GM12873 (cell line): ENCODE results near the gene RGS7.

Experiments
- TF ChIP-seq, protein P1 (sequence below): IDR thresholded peaks from 2 replicates; pipeline ENCODE4 v1.5.1; 2012; ENCODE audit warnings: low read depth, mild to moderate bottlenecking, moderate library complexity, low read length, control low read depth; ENCODE audit not compliant: insufficient read depth; ENCODE audit errors: missing control alignments

The RGS7 gene

DNA sequence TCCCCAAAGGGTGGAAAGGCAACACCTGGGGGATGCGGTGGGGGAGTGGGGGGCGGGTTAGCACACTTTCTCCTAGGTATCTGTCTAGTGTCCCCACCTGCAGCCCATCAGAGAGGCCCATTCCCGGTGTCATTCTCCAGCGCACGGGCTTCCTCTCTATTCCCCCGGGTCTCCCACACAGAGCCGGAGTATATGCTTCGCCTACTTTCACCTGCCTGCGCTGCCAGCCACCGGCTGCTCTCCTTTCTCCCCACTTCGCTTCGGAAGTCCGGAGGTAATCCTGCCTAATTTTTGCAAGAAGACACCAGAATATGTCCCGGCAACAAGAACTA is 852 bp downstream of the RGS7 start:
- TF ChIP-seq, protein P1, sequence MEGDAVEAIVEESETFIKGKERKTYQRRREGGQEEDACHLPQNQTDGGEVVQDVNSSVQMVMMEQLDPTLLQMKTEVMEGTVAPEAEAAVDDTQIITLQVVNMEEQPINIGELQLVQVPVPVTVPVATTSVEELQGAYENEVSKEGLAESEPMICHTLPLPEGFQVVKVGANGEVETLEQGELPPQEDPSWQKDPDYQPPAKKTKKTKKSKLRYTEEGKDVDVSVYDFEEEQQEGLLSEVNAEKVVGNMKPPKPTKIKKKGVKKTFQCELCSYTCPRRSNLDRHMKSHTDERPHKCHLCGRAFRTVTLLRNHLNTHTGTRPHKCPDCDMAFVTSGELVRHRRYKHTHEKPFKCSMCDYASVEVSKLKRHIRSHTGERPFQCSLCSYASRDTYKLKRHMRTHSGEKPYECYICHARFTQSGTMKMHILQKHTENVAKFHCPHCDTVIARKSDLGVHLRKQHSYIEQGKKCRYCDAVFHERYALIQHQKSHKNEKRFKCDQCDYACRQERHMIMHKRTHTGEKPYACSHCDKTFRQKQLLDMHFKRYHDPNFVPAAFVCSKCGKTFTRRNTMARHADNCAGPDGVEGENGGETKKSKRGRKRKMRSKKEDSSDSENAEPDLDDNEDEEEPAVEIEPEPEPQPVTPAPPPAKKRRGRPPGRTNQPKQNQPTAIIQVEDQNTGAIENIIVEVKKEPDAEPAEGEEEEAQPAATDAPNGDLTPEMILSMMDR: no peak

DNA sequence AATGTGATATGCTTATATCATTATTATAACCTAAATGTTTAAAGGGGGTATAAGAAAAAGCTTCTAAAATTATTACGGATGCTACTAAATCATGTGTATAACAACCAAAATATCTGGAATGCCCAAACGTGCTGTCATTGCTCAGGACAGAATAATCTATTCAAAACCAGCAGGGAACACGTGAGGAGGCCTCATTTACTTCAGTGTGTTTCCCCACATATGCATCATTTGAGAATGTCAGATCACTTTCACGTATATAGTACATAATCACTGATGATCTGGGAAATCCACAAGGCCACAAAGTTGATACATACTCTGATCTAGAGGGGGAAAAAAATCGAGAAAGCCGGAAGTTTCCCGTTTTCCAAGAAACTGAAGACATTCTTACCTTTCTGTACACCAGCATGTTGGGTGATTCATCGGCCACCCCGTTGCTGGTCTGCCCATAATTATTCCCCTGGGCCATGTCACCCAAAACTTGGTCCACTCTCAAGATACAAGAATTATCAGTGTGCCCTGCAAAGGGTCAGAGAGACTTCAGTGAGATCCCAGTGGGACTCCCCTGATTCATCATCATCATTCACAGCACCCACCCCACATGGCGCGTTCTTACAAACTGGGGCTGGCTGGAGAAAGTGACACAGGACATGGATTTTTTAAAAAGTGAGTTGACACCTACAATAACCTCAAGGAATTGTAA is 1.5 kb downstream of the RGS7 start:
- TF ChIP-seq, protein P1: no peak

DNA sequence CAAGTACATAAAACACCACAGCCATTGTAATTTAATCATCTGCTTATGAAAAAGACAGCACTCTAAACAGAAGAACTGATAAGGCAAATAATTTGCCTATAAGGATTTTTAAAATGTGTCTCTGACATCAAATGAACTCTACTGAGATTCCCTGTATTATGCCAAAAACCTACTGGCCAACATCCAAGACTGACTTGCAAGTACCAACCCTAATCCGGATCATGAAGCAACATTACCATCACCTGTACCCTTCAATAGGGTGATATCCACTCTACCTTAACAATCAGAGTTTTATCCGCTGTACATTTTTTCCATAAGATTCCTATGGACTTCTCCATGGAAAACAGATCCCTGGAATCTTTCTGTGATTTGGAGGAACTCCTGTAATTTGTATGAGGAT is 4.6 kb downstream of the RGS7 start:
- TF ChIP-seq, protein P1: no peak

DNA sequence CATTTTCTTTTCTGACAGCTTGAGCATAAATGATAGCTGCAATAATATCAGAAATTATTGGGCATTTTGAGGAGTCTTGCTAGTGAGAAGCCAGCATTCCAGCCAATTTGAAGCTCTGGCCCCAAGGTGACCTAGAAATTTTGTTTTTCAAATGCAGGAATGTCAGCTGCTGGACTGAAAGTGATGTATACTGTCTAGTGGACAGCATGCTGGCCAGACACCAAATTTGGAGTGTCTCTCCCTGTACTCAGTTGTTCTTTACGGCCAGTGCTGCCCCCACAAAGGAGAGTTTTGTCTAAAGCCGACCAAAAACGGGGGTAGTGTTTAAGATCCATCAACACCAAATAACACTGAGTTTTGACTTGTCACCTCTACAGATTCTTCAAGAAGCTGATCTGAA is 5.2 kb downstream of the RGS7 start:
- TF ChIP-seq, protein P1: no peak

DNA sequence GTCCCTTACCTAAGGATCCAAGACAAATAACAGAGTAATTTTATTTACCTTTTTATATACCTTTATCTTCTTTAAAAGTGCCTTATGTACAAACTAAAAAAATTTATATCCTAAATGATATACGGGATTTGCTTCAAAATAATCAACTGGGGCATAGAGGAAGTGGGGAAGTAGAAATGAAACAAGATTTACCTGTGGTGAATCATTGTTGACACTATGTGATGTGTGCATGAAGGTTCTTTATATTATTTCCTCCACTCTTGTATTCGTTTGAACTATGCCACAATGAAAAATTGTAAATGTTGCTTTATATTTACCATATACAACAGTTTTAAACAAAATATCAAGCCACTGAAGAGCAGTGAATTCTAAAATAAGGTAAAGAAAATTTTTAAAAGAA is 13.0 kb downstream of the RGS7 start:
- TF ChIP-seq, protein P1: no peak

DNA sequence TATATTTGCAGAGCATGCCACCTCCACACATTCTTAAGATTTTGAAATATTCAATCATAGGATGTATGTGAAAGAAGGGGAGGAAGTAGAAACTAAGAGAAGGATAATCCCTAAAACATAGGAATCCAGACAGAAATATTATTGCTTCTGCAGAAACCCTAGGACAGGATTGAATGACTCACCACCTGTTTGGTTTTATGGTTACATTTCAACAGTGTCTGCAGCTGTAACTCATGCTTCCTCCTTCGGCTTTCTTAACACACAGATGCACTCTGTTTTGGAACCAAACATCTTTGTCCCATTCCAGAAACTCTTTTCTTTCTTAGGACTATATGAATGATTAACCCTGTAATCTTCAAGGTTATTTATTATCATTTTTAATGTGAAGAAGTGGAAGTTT is 20.7 kb downstream of the RGS7 start:
- TF ChIP-seq, protein P1: no peak

DNA sequence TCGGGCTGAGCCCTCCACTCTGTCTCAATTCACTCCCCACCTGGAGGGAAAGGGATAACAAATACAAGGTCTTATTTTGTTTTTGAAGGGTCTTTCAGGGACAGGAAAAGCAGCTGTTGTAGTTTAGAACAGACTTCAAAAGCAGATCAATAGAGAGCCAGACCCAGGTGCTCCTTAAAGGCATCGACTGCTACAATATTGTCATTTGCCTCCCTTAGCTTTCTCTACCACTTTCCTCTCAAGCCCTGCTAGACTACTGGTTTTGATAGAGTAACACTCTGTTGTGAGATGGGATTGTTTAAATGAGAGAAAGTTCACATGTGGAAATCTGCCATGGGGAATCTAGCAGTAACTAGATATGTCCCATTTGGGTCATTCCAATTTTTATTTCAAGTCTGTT is 24.0 kb downstream of the RGS7 start:
- TF ChIP-seq, protein P1: no peak
